ENCODE measurements around the gene CTLA4.

Gene CTLA4

GRCh38 chr2:203867561-203868200, at the start of gene CTLA4:
TSS of gene CTLA4 (plus strand) at chr2:203867771. CDS start at chr2:203867943, 172 bp downstream.
- DNase-seq (ENCODE audit: low spot score), result no peak

GRCh38 chr2:203818656-203819055, 48.9 kb upstream of the CTLA4 start:
- DNase-seq (ENCODE audit: low spot score), result no peak

GRCh38 chr2:203819434-203820133, 48.0 kb upstream of the CTLA4 start:
- no peak for DNase-seq (ENCODE audit: low spot score)

DNA sequence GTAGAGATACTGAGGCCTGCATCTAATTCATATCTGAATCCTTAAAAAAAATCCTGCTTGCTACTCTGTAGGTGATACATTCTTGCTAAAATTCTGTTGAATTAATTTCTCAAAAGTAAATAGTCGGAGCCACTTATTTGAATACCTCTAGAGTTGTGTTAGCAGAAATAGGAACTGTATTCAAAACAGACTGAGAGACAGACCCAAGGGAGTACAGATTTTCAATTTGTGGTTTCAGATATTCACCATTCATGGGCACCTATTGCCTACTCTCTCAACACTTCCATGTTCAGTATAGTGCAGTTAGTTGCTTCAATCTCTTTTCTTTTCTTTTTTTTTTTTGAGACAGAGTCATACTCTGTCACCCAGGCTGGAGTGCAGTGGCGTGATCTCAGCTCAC, 46.6 kb upstream of the CTLA4 start:
- no peak for DNase-seq (ENCODE audit: low spot score)

- DNase-seq (ENCODE audit: low spot score), result no peak
These were observed 45.3 kb upstream of the CTLA4 start for GRCh38 chr2:203822240-203822639.

DNA sequence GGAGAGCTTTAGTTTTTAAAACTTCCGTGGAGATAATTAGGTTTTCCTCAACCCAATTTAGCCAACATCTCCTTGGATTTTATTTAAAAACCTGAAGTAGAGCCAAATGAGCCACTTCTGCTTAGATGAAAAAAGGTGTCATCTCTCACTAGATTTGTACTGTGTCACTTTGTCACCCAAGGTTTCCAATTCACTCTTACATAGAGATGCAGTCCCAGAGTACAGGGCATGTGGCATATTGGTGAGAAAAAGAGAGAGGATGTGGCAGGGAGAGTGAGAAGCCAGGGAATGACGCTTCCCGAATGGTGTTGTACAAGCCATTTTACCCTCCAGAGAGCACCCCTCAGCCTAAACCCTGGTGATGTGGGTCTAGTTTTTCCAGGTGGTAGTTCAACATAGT, 44.4 kb upstream of the CTLA4 start:
- DNase-seq (ENCODE audit: low spot score), result no peak

GRCh38 chr2:203824057-203824456, 43.5 kb upstream of the CTLA4 start:
- no peak for DNase-seq (ENCODE audit: low spot score)

- DNase-seq (ENCODE audit: low spot score), result no peak
These were observed 43.0 kb upstream of the CTLA4 start for GRCh38 chr2:203824603-203825002.

GRCh38 chr2:203826704-203827103, 40.9 kb upstream of the CTLA4 start:
- DNase-seq (ENCODE audit: low spot score), result no peak

DNA sequence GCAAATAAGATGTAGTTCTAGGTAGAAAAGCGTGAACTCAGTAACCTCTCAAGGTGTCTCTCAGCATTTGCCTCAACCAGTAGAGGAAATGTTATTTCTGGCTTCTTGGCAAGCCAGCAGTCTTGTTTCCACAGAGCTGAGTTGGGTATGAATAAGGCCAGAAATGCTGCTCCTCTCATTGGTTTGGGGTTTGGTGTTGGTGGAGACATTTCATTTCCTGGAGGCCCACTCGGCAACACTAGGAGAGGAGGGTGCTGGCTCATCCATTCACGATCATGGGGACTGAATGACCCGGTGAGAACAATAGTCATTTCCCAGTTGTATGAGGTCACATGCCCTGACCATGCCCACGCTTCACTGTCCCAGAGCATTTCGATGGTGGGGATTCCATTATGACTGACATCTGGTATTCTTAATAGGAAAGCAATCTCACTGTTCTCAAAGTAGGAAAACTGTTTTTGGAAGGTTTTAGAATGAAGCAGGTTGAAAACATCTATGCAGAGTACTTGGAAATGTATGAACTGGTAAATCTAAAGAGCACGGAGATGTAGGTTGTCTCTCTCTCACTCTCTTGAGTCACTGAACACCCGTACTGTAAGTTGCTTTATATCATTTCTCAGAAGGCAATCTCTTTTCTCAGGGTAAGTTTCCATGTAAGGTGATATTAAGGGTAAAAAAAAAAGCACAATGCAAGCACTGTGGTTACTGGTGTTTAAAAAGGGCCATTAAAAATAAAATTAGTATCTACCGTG, 37.1 kb upstream of the CTLA4 start:
- no peak for DNase-seq (ENCODE audit: low spot score)

DNA sequence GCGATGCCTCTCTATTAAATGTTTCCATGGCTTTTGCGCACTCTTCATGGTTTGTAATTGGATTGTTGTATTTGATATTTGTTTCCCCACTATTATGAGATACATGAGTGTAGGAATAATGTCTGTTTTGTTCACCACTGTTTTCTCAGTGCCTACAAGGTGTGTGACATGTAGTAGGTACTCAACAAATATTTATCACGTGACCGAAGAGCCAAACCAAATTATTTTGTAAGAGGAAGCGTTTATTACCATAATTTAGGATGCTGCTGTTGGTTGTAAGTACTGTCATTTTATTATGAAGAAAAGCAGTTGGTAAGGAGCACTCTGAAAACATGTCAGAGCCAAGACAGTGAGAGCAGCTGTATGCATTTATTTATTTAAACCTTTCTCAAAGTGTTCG, 32.2 kb upstream of the CTLA4 start:
- DNase-seq (ENCODE audit: low spot score), result no peak

DNA sequence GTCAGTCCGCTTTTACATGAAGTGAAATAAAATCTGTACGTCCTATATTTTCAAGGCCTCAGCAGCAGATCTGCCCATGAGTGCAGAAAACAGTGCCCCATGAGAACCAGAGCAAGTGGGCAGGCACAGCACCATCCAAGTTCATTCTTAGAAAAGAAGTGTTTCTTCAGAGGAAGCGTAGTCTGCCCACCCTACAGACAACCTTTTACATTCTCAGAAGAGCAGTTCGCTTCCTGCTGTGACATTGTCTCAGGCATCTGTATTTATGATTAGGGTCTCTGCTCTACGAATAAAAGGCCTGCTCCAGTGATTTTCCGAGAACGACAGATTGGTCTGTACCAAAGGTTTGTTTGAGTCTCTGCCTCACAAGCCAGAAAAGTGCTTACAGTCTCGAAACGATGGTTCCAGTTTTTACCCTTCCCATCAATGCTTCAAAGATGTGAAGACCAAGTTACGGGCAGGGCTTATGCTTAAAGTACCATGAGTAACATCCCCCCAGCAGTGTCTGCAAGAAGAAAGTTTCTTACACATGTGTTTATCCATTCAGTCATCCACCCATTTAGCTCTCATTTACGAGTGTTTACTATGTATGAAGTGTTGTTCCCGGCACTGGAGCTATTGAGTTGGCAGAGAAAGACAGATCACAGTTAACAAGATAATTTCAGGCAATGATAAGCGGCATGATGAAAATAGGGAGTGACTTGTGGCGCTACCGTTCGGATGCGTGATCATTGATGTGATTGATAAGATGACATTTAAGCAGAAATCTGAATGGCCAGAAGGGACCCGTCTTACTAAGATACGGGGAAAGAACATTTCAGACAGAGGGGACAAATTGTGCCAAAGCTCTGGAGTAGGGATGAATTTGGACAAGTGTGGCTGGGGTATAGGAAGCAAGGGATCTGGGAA, 31.4 kb upstream of the CTLA4 start:
- DNase-seq (ENCODE audit: low spot score), result no peak

- no peak for DNase-seq (ENCODE audit: low spot score)
These were observed 26.8 kb upstream of the CTLA4 start for GRCh38 chr2:203840655-203841205.

DNA sequence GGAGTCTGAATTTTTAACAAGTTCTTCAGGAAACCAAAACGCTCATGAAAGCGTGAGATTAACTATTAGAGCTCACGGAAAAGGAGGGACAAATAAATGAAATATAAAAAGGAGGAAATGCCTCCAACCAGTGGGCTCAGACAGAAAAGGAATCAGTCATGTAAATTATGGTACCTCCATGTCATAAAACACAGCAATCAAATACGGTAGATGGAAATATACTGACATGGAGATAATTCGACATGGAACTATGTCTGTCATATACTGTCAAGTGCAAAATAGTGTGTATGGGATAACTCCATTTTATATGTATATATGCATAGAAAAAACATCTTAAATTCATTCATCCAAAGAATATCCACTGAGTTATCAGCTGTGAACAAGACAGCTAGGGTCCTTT, 25.9 kb upstream of the CTLA4 start:
- DNase-seq (ENCODE audit: low spot score), result no peak

DNA sequence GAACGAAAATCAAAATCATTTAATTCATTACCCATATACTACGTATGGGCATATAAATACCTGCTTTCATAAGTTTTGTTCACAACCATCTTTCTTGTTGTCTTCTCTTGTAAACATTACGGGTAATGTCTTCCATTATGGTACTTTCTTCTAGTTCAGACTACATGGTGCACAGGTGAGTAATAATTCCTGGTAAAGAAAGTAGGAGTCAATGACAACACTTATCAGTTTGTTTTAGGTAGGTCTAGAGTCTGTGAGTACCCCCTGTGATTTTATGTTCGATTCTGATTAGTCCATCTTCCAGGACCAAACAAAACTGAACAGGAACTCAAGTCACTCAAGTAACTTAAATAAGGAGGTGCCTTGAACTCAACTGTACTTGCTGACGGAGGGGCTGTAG, 25.2 kb upstream of the CTLA4 start:
- no peak for DNase-seq (ENCODE audit: low spot score)

DNA sequence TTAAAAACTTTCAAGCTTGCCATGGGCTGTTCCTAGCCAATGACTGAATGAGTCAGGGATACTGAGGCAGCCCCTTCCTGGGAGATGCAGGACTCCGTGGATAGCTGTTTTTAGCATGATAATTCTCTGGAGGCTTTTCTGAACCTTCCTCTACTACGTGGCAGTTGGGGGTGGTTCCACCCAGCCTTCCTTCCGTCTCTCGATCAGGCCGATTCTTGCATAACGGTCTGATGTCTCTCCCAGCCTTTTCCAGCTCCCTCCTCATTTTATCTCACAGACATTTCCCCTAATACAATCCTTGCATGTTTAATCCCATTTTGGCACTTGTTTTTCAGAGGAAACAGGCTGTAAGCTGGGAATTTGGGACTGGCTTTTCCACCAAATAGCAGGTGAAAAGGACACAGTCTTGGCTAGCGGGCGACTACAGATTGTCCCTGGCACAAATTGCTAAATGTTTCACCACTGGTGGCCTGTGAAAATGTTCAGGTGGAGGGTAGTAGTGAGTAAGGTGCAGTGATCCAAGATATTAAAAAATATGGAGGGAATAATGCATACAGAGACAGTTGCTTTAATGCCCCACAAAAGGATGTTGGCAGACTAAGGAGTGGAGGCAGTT, 21.0 kb upstream of the CTLA4 start:
- DNase-seq (ENCODE audit: low spot score), result no peak

- DNase-seq (ENCODE audit: low spot score), result no peak
These were observed 18.6 kb upstream of the CTLA4 start for GRCh38 chr2:203849010-203849409.

- DNase-seq (ENCODE audit: low spot score), result no peak
These were observed 14.8 kb upstream of the CTLA4 start for GRCh38 chr2:203852760-203853159.

- DNase-seq (ENCODE audit: low spot score), result no peak
These were observed 14.3 kb upstream of the CTLA4 start for GRCh38 chr2:203853271-203853670.

GRCh38 chr2:203853722-203854121, 13.8 kb upstream of the CTLA4 start:
- DNase-seq (ENCODE audit: low spot score), result no peak

DNA sequence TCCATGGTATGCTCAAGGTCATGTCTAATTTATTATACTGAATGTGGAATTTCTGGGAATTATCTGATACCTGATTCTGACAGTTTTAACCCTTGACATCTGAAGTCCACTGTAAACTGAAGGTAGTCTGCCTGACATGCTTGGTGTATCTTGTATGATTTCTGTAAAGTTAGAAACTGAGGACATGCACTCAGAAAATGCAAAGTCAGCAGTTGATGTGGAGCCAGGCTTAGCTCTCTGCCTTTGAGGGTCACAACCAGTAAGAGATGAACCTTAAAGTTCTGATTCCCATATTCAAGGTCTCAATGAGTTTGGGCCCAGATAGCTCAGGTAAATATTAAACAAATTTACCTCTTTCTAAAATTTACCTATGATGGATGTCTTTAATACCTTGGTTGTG, 12.3 kb upstream of the CTLA4 start:
- DNase-seq (ENCODE audit: low spot score), result no peak
